Liver (tissue), 3 donors: ENCODE measurements around the gene CDH23.

Experiments used
- CTCF ChIP-seq: fragments of 150-350 bp; IDR thresholded peaks from 2 replicates; pipeline ENCODE4 v1.5.1; 2017; ENCODE audit warnings: improper control_type of control experiment, low read depth, low read length; ENCODE audit not compliant: missing input control
- GABPA ChIP-seq, 2 donors: IDR thresholded peaks in 1 of 2; conservative IDR thresholded peaks in 1 of 2; 2 replicates each; pipeline ENCODE4 v1.6.1; 2016; ENCODE audit warnings: antibody characterized with exemption in 2 of 2, mild to moderate bottlenecking in 1 of 2, moderate library complexity in 1 of 2
- HNF4A ChIP-seq, 2 donors: conservative IDR thresholded peaks; 2 replicates each; pipeline ENCODE4 v1.6.1; 2016; ENCODE audit warnings: antibody characterized with exemption in 2 of 2, mild to moderate bottlenecking in 2 of 2
- HNF4G ChIP-seq: IDR thresholded peaks from 2 replicates; pipeline ENCODE4 v1.6.1; 2016; ENCODE audit warnings: antibody characterized with exemption
- MAX ChIP-seq: IDR thresholded peaks from 2 replicates; pipeline ENCODE4 v1.6.1; 2016; ENCODE audit warnings: antibody characterized with exemption
- RAD21 ChIP-seq, 2 donors: IDR thresholded peaks; 2 replicates each; pipeline ENCODE4 v1.6.1; 2016; ENCODE audit warnings: antibody characterized with exemption in 2 of 2, mild to moderate bottlenecking in 2 of 2
- REST ChIP-seq: IDR thresholded peaks from 2 replicates; pipeline ENCODE4 v1.6.1; 2016; ENCODE audit warnings: antibody characterized with exemption, mild to moderate bottlenecking
- TAF1 ChIP-seq: conservative IDR thresholded peaks from 2 replicates; pipeline ENCODE4 v1.6.1; 2016; ENCODE audit warnings: antibody characterized with exemption, mild to moderate bottlenecking
- donor health status: healthy.
- donor health status: healthy.

GRCh38 chr10:71834343-71834674 is 437.6 kb downstream of the CDH23 start:
- TF ChIP-seq HNF4G (no peak), REST (no peak), CTCF (no peak), HNF4A (conservative IDR thresholded peaks at IDR 0.05) (no peak), GABPA (IDR thresholded peaks at IDR 0.05 in 1 of 2, conservative IDR thresholded peaks at IDR 0.05 in 1 of 2) (no peak), MAX (no peak), TAF1 (no peak), RAD21 (IDR thresholded peaks at IDR 0.05) (no peak)
